Panc1 (cell line): ENCODE data around the gene SMAD3. TPM values are rescaled to one million over a fixed set of nuclear protein-coding genes. Genes with fewer than 3 reads are reported as not detected.
"Not testable (repeated sequence)": the region's sequence is repeated elsewhere in the genome, so short reads cannot be mapped to it uniquely, and the experiment has no call there.

Experiments used
- ATAC-seq: fragments of 200-7000 bp; cut with Tn5 transposase; 2 replicates; pipeline ENCODE4 v1.9.1; 2020; ENCODE audit warnings: mild to moderate bottlenecking, moderate library complexity
- BruUV-seq: library from RNA; stranded (reverse); fragments of 400-500 nt; replicated peaks from 2 replicates; lab custom pipeline; 2021; lab: Mats Ljungman, UMichigan
- CTCF ChIA-PET: fragments of 300-600 bp; sonication (Branson Sonifier 250); formaldehyde crosslinking; loops from one replicate; lab custom pipeline; 2022; ENCODE audit warnings: antibody characterized with exemption; lab: Charles Lee
- POLR2A ChIA-PET: fragments of 300-600 bp; sonication (Branson Sonifier 250); formaldehyde crosslinking; loops from one replicate; lab custom pipeline; 2022; ENCODE audit warnings: antibody characterized with exemption; lab: Charles Lee
- DNase-seq: peaks from one replicate; pipeline ENCODE4 v3.0.0-alpha.2; 2010; ENCODE audit warnings: low read depth, low spot score
- H3K27ac ChIP-seq: 2 replicates; pipeline ENCODE4 v1.5.1; 2011; ENCODE audit warnings: mild to moderate bottlenecking, low read length, inconsistent platforms
- H3K27me3 ChIP-seq: fragments of 200-500 bp; sonication (Bioruptor generic); 2 replicates; pipeline ENCODE4 v1.6.0; 2014; ENCODE audit warnings: low read length, inconsistent platforms; ENCODE audit not compliant: control insufficient read depth, insufficient read depth
- H3K36me3 ChIP-seq: fragments of 200-500 bp; sonication (Bioruptor generic); 2 replicates; pipeline ENCODE4 v1.5.1; 2014; ENCODE audit warnings: inconsistent platforms, mild to moderate bottlenecking, low read length, moderate library complexity; ENCODE audit not compliant: control insufficient read depth, insufficient read depth
- H3K4me1 ChIP-seq: 2 replicates; pipeline ENCODE4 v1.5.1; 2011; ENCODE audit warnings: inconsistent platforms, mild to moderate bottlenecking, low read length, moderate library complexity; ENCODE audit not compliant: control insufficient read depth, insufficient read depth
- H3K4me3 ChIP-seq, 2 experiments: 2 replicates each; pipeline ENCODE4 v1.5.1; 2011 to 2012; ENCODE audit warnings: low read depth in 2 of 2, low read length in 2 of 2, mild to moderate bottlenecking in 2 of 2, inconsistent platforms in 1 of 2, moderate library complexity in 1 of 2
- H3K9me3 ChIP-seq: fragments of 200-500 bp; sonication (Bioruptor generic); 2 replicates; pipeline ENCODE4 v1.5.1; 2014; ENCODE audit warnings: low read depth, mild to moderate bottlenecking, inconsistent platforms, low read length, moderate library complexity; ENCODE audit not compliant: control insufficient read depth, insufficient read depth
- CTCF ChIP-seq: fragments of 450-650 bp; IDR thresholded peaks from 2 replicates; pipeline ENCODE4 v1.5.1; 2017; ENCODE audit warnings: mild to moderate bottlenecking
- POLR2AphosphoS5 ChIP-seq: IDR thresholded peaks from 2 replicates; pipeline ENCODE4 v1.6.1; 2012; ENCODE audit warnings: mild to moderate bottlenecking, low read depth, low read length, moderate library complexity
- REST ChIP-seq, 2 experiments: IDR thresholded peaks; 2 replicates each; pipeline ENCODE4 v1.6.1; 2011 to 2012; ENCODE audit warnings: low read depth in 2 of 2, control low read depth in 1 of 2, low read length in 1 of 2, mild to moderate bottlenecking in 1 of 2, moderate library complexity in 1 of 2; ENCODE audit not compliant: insufficient read depth in 1 of 2
- SIN3A ChIP-seq: IDR thresholded peaks from 2 replicates; pipeline ENCODE4 v1.6.1; 2012; ENCODE audit warnings: low read depth, mild to moderate bottlenecking, low read length, moderate library complexity, borderline replicate concordance; ENCODE audit not compliant: insufficient read depth
- TCF7L2 ChIP-seq: IDR thresholded peaks from 2 replicates; pipeline ENCODE4 v1.6.1; 2011; ENCODE audit warnings: mild to moderate bottlenecking, low read depth, low read length, inconsistent platforms
- in situ Hi-C: cut with HindIII; loops from 2 replicates; pipeline ENCODE4 v1.10.0; 2016; ENCODE audit warnings: low sequenced_read_pairs, low pct_unique_long_range_greater_than_20kb
- intact Hi-C: fragments of 100-400 bp; cut with micrococcal nuclease; formaldehyde crosslinking; loops from one replicate; pipeline ENCODE4 v1.10.0; 2022; ENCODE audit not compliant: unreplicated experiment
- total RNA-seq: library from RNA; stranded (reverse); gene quantifications from one replicate; pipeline ENCODE4 v1.2.1, GENCODE V29; 2021; ENCODE audit not compliant: unreplicated experiment

The SMAD3 gene
- total RNA-seq, 1 experiment from 2014 or later, result 394 TPM

- in situ Hi-C loops, result no loop called here
- DNase-seq (no peak), ATAC-seq (peak; percentile 74)
- H3K27me3 ChIP-seq, result no peaks in the 10 kb centered on the region
- H3K9me3 ChIP-seq, result no peaks in the 10 kb centered on the region
- ChIA-PET POLR2A (interaction anchor here (0.6 to 1.3 kb wide), 4 partner anchors 13 to 523 kb away, joined by 3 to 6 read pairs (median 5); no protein-coding TSS in a partner anchor), CTCF (interaction anchor here (0.6 to 0.7 kb wide), 3 partner anchors 11 to 84 kb away, joined by 3 read pairs; no protein-coding TSS in a partner anchor)
- H3K4me3 ChIP-seq, result peak overlapping the region in 1 of 2 experiments; percentile 10; a peak in 1 of 4 replicates
- H3K27ac ChIP-seq, result peak overlapping the region; percentile 99
- H3K36me3 ChIP-seq, result no peaks in the 10 kb centered on the region
- intact Hi-C loops, result no loop called here
- H3K4me1 ChIP-seq, result peaks cover 70% of the 10 kb centered on the region
- TF ChIP-seq CTCF (no peak), POLR2AphosphoS5 (0 out of 2 replicates have a peak, but pooled peaks have one; percentile 19), TCF7L2 (no peak)
- no TSS peak for BruUV-seq
These were observed 39.4 kb upstream of the SMAD3 start for GRCh38 chr15:67025719-67026609.

- intact Hi-C loops, result no loop called here
- H3K9me3 ChIP-seq, result no peaks in the 10 kb centered on the region
- peak overlapping the region; percentile 99 for H3K27ac ChIP-seq
- peaks cover 66% of the 10 kb centered on the region for H3K4me1 ChIP-seq
- in situ Hi-C loops, result no loop called here
- no peak overlapping the region for H3K4me3 ChIP-seq
- no TSS peak for BruUV-seq
- TF ChIP-seq POLR2AphosphoS5 (no peak), REST (IDR thresholded peaks at IDR 0.05; ENCODE audit: insufficient read depth in 1 of 2, low read depth in 2 of 2, low read length in 1 of 2) (no peak), CTCF (no peak), TCF7L2 (no peak), SIN3A (no peak)
- ChIA-PET POLR2A (interaction anchor here (0.7 to 0.9 kb wide), 2 partner anchors 12 to 15 kb away, joined by 4 to 5 read pairs; no protein-coding TSS in a partner anchor), CTCF (interaction anchor here (0.7 kb wide), 1 partner anchor 85 kb away, joined by 3 read pairs; no protein-coding TSS in a partner anchor)
- ATAC-seq (no peak), DNase-seq (no peak)
- H3K27me3 ChIP-seq, result no peaks in the 10 kb centered on the region
- H3K36me3 ChIP-seq, result no peaks in the 10 kb centered on the region
These were observed 38.8 kb upstream of the SMAD3 start for GRCh38 chr15:67026610-67026967.

- H3K27me3 ChIP-seq, POLR2A ChIA-PET, in situ Hi-C loops, CTCF ChIA-PET, H3K36me3 ChIP-seq, intact Hi-C loops, H3K4me3 ChIP-seq, BruUV-seq, H3K9me3 ChIP-seq, DNase-seq, ATAC-seq: not testable (repeated sequence)
- Histone ChIP-seq H3K4me1 (peaks cover 53% of the 10 kb centered on the region), H3K27ac (peak overlapping the region; percentile 99)
These were observed 37.0 kb upstream of the SMAD3 start for GRCh38 chr15:67028440-67028839.
